Measurements from ENCODE around the gene CCL11. TPM values are rescaled to one million over a fixed set of nuclear protein-coding genes. Genes with fewer than 3 reads are reported as not detected.
A peak's percentile ranks its signal among the peaks of the same experiment; 100 is the strongest.
"Not testable (repeated sequence)": the region's sequence is repeated elsewhere in the genome, so short reads cannot be mapped to it uniquely, and the experiment has no call there.

Gene CCL11
- total RNA-seq, 1 donor from 2014 or later = not detected

- H3K27me3 Mint-ChIP-seq = peaks cover 8% of the 10 kb centered on the region
- H3K4me3 Mint-ChIP-seq = no peak overlapping the region
- intact Hi-C loops (cut with micrococcal nuclease) = loop anchor here (5.0 kb wide), 2 partner anchors 57 to 103 kb away; partner anchors contain the start of gene CCL1
- no peaks in the 10 kb centered on the region for H3K9me3 Mint-ChIP-seq
- peaks cover 41% of the 10 kb centered on the region for H3K4me1 Mint-ChIP-seq
- no peaks in the 10 kb centered on the region for H3K36me3 Mint-ChIP-seq (ENCODE audit: low read depth)
- H3K27ac Mint-ChIP-seq = no peak overlapping the region
- DNase-seq = peak; percentile 27
Measured at GRCh38 chr17:34305606-34306005, 20.1 kb downstream of the CCL11 start.

- intact Hi-C loops (cut with micrococcal nuclease) = loop anchor here (5.0 kb wide), 2 partner anchors 56 to 104 kb away; partner anchors contain the start of gene CCL1
- no peak overlapping the region for H3K4me3 Mint-ChIP-seq
- no peaks in the 10 kb centered on the region for H3K36me3 Mint-ChIP-seq (ENCODE audit: low read depth)
- peaks cover 13% of the 10 kb centered on the region for H3K27me3 Mint-ChIP-seq
- no peaks in the 10 kb centered on the region for H3K9me3 Mint-ChIP-seq
- H3K4me1 Mint-ChIP-seq = peaks cover 35% of the 10 kb centered on the region
- DNase-seq = peak; percentile 36
- no peak overlapping the region for H3K27ac Mint-ChIP-seq
Measured at GRCh38 chr17:34306466-34306865, 20.9 kb downstream of the CCL11 start.

GRCh38 chr17:34307110-34307509, 21.6 kb downstream of the CCL11 start:
- Mint-ChIP-seq H3K4me1 (peaks cover 30% of the 10 kb centered on the region), H3K36me3 (ENCODE audit: low read depth) (no peaks in the 10 kb centered on the region), H3K9me3 (no peaks in the 10 kb centered on the region), H3K27ac (no peak overlapping the region), H3K27me3 (peaks cover 16% of the 10 kb centered on the region), H3K4me3 (no peak overlapping the region)
- intact Hi-C loops (cut with micrococcal nuclease) = loop anchor here (5.0 kb wide), 2 partner anchors 55 to 105 kb away; partner anchors contain the start of gene CCL1
- DNase-seq = peak; percentile 64

- H3K9me3 Mint-ChIP-seq = no peaks in the 10 kb centered on the region
- peaks cover 25% of the 10 kb centered on the region for H3K27me3 Mint-ChIP-seq
- no peak overlapping the region for H3K4me3 Mint-ChIP-seq
- no peak overlapping the region for H3K27ac Mint-ChIP-seq
- intact Hi-C loops (cut with micrococcal nuclease) = loop anchor here (5.0 kb wide), 2 partner anchors 54 to 106 kb away; partner anchors contain the start of gene CCL1
- H3K36me3 Mint-ChIP-seq (ENCODE audit: low read depth) = no peaks in the 10 kb centered on the region
- peaks cover 25% of the 10 kb centered on the region for H3K4me1 Mint-ChIP-seq
- DNase-seq = no peak
Measured at GRCh38 chr17:34308371-34308770, 22.8 kb downstream of the CCL11 start.

GRCh38 chr17:34311291-34311690, 25.7 kb downstream of the CCL11 start:
- no peaks in the 10 kb centered on the region for H3K36me3 Mint-ChIP-seq (ENCODE audit: low read depth)
- peak; percentile 21 for DNase-seq
- H3K27ac Mint-ChIP-seq = no peak overlapping the region
- no peaks in the 10 kb centered on the region for H3K9me3 Mint-ChIP-seq
- peaks cover 24% of the 10 kb centered on the region for H3K4me1 Mint-ChIP-seq
- peaks cover 40% of the 10 kb centered on the region for H3K27me3 Mint-ChIP-seq
- no peak overlapping the region for H3K4me3 Mint-ChIP-seq
- intact Hi-C loops (cut with micrococcal nuclease) = no loop called here

- Mint-ChIP-seq H3K9me3 (no peaks in the 10 kb centered on the region), H3K27me3 (peaks cover 44% of the 10 kb centered on the region), H3K36me3 (ENCODE audit: low read depth) (no peaks in the 10 kb centered on the region), H3K27ac (no peak overlapping the region), H3K4me1 (peaks cover 18% of the 10 kb centered on the region), H3K4me3 (no peak overlapping the region)
- intact Hi-C loops (cut with micrococcal nuclease) = no loop called here
- peak; percentile 37 for DNase-seq
Measured at GRCh38 chr17:34312080-34312479, 26.5 kb downstream of the CCL11 start.

- peaks cover 46% of the 10 kb centered on the region for H3K27me3 Mint-ChIP-seq
- no peak overlapping the region for H3K4me3 Mint-ChIP-seq
Measured at GRCh38 chr17:34313164-34313563, 27.6 kb downstream of the CCL11 start.

GRCh38 chr17:34314279-34314678, 28.7 kb downstream of the CCL11 start:
- H3K4me3 Mint-ChIP-seq = no peak overlapping the region
- no peak overlapping the region for H3K27ac Mint-ChIP-seq
- no peaks in the 10 kb centered on the region for H3K36me3 Mint-ChIP-seq (ENCODE audit: low read depth)
- H3K27me3 Mint-ChIP-seq = peaks cover 44% of the 10 kb centered on the region
- H3K4me1 Mint-ChIP-seq = peaks cover 2% of the 10 kb centered on the region
- intact Hi-C loops (cut with micrococcal nuclease) = no loop called here
- H3K9me3 Mint-ChIP-seq = no peaks in the 10 kb centered on the region
- DNase-seq = no peak

More at GRCh38 chr17:34313164-34313563, 27.6 kb downstream of the CCL11 start:
- Mint-ChIP-seq H3K36me3 (ENCODE audit: low read depth) (no peaks in the 10 kb centered on the region), H3K9me3 (no peaks in the 10 kb centered on the region), H3K27ac (no peak overlapping the region), H3K4me1 (peaks cover 7% of the 10 kb centered on the region)
- intact Hi-C loops (cut with micrococcal nuclease) = no loop called here
- no peak for DNase-seq

GRCh38 chr17:34318474-34318873, 32.9 kb downstream of the CCL11 start:
- Mint-ChIP-seq H3K36me3 (ENCODE audit: low read depth) (no peaks in the 10 kb centered on the region), H3K4me1 (no peaks in the 10 kb centered on the region), H3K4me3 (no peak overlapping the region), H3K27ac (no peak overlapping the region), H3K27me3 (peaks cover 33% of the 10 kb centered on the region), H3K9me3 (peaks cover 5% of the 10 kb centered on the region)
- DNase-seq = no peak
- intact Hi-C loops (cut with micrococcal nuclease) = no loop called here

GRCh38 chr17:34319039-34319483, 33.5 kb downstream of the CCL11 start, which contains the start of gene CCL8:
Gene CCL8 (plus strand): TSS chr17:34319435. CDS start chr17:34319502, 67 bp downstream.
- Mint-ChIP-seq H3K4me3 (no peak within 1 kb of the TSS), H3K27ac (no peak within 1 kb of the TSS), H3K36me3 (ENCODE audit: low read depth) (no peaks in the 10 kb centered on the region), H3K9me3 (peaks cover 5% of the 10 kb centered on the region), H3K27me3 (peaks cover 33% of the 10 kb centered on the region), H3K4me1 (no peaks in the 10 kb centered on the region)
- no peak for DNase-seq
- intact Hi-C loops (cut with micrococcal nuclease) = no loop called here

- H3K36me3 Mint-ChIP-seq (ENCODE audit: low read depth) = no peaks in the 10 kb centered on the region
- H3K27ac Mint-ChIP-seq = no peak overlapping the region
- H3K4me1 Mint-ChIP-seq = no peaks in the 10 kb centered on the region
- H3K9me3 Mint-ChIP-seq = peaks cover 10% of the 10 kb centered on the region
- no peak for DNase-seq
- intact Hi-C loops (cut with micrococcal nuclease) = no loop called here
- peaks cover 30% of the 10 kb centered on the region for H3K27me3 Mint-ChIP-seq
- no peak overlapping the region for H3K4me3 Mint-ChIP-seq
Measured at GRCh38 chr17:34321964-34322363, 36.4 kb downstream of the CCL11 start.

GRCh38 chr17:34327580-34327979, 42.0 kb downstream of the CCL11 start:
- H3K4me3 Mint-ChIP-seq; H3K4me1 Mint-ChIP-seq; H3K27ac Mint-ChIP-seq; H3K9me3 Mint-ChIP-seq; H3K36me3 Mint-ChIP-seq (ENCODE audit: low read depth); DNase-seq; intact Hi-C loops (cut with micrococcal nuclease): not testable (repeated sequence)
- peaks cover 46% of the 10 kb centered on the region for H3K27me3 Mint-ChIP-seq

GRCh38 chr17:34337701-34338100, 52.2 kb downstream of the CCL11 start:
- Mint-ChIP-seq H3K27ac (no peak overlapping the region), H3K36me3 (ENCODE audit: low read depth) (no peaks in the 10 kb centered on the region), H3K9me3 (no peaks in the 10 kb centered on the region), H3K4me3 (no peak overlapping the region), H3K27me3 (peaks cover 37% of the 10 kb centered on the region), H3K4me1 (no peaks in the 10 kb centered on the region)
- intact Hi-C loops (cut with micrococcal nuclease) = no loop called here
- DNase-seq = no peak
